IPS-18c (cell line): ENCODE measurements around the gene PCYOX1L.

Source experiments
- H3K4me3 ChIP-seq: 2 replicates; pipeline ENCODE4 v1.7.0; 2013; ENCODE audit warnings: low read depth, mild to moderate bottlenecking, low read length, moderate library complexity; ENCODE audit not compliant: insufficient read depth
- H3K9me3 ChIP-seq: one replicate; pipeline ENCODE4 v1.6.1; 2013; ENCODE audit warnings: mild to moderate bottlenecking, low read length, moderate library complexity; ENCODE audit not compliant: control insufficient read depth, insufficient read depth

Gene PCYOX1L

DNA sequence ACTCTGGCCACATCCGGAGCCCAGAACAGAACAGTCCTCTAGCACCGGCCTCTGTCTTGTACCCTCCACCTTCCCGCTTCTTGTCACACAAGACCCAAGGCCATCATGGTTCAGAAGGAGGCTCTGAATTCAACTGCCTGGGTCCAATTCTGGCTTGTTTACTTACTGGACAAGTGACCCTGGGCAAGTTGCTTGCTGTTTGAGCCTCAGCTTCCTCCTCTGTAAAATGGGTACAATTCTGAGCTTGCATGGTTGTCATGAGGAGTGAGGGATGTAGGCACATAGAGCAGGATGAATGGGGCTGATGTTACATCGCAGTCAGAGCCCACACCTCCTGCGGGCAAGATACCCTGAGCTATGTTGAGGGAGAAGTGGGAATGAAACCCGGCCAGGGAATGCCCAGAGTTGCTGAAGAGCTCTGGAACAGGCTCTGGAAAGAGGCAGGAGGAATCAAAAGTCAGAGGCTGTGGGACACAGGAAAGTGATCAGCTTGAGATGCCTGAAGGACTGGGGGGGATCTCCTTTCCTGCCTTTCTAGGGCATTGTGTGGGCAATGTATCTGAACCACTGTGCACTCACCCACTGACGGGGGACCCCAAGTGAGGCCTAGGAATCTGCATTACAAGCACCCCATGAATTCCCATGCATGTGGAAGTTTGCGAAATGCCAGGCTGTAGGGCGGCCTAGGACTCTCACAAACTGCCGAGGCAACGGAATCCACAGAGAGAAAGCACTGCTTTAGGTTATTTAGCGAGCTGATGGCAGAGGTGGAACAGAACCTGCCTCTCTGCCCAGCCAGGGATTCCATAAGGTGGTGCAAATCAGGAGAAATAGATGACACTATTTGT is 50.6 kb downstream of the PCYOX1L start:
- Histone ChIP-seq H3K9me3 (no peaks in the 10 kb centered on the region), H3K4me3 (no peak overlapping the region)

GRCh38 chr5:149409268-149409948 is 51.6 kb downstream of the PCYOX1L start:
- Histone ChIP-seq H3K4me3 (no peak overlapping the region), H3K9me3 (no peaks in the 10 kb centered on the region)

DNA sequence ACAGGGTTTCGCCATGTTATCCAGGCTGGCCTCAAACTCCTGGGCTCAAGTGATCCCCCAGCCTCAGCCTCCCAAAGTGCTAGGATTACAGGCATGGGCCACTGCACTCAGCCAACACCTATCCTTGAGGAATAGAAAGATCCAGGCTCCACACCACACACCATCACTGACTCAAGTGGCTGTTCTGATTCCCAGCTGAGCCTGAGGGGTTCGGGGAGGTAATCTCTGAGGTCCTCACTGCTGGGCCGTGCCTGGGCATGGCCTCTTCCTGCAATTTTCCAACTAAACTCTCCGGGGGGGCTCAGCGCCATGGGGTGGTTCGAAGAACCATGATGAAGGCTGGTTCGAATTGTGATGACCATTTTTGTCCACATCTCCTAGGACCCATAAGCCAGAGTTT is 52.2 kb downstream of the PCYOX1L start:
- H3K4me3 ChIP-seq, result no peak overlapping the region
- H3K9me3 ChIP-seq, result no peaks in the 10 kb centered on the region

DNA sequence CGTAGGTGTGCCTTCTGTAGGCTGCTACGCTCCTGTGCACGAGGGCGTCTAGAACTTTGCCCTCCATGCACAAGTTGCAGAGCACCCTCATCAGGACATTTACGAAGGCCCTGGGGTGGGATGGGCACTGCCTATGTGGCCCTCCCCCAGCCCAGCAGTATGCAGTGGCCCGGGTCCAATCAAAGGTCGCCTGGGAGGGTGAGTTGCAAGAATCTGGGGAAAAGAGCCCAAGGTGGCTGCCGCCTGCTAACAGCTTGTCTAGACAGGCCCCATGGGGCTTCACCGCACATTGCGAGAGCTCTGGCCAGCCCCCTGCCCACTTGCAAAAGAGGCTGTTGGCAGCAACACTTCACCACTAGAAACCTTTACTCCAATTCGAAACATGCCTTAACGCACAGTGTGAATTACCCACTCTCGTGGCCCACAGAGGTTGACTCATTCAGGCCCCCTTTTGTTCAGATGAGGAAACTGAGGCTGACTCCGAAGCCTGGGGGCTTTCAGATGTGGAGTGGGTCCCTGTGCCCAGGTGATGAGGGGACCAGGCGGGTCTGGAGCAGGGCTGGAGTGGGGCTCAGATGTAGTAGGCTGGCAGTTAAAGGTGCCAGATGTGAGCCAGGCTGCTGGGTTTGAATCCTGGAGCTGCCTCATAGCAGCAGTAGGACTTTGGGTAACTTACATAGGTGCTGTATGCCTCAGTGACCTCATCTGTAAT is 53.0 kb downstream of the PCYOX1L start:
- no peaks in the 10 kb centered on the region for H3K9me3 ChIP-seq
- H3K4me3 ChIP-seq, result no peak overlapping the region

GRCh38 chr5:149411738-149412519 is 54.1 kb downstream of the PCYOX1L start:
- Histone ChIP-seq H3K9me3 (no peaks in the 10 kb centered on the region), H3K4me3 (no peak overlapping the region)

- no peak overlapping the region for H3K4me3 ChIP-seq
- H3K9me3 ChIP-seq, result no peaks in the 10 kb centered on the region
Measured at GRCh38 chr5:149412783-149413476, 55.1 kb downstream of the PCYOX1L start.

DNA sequence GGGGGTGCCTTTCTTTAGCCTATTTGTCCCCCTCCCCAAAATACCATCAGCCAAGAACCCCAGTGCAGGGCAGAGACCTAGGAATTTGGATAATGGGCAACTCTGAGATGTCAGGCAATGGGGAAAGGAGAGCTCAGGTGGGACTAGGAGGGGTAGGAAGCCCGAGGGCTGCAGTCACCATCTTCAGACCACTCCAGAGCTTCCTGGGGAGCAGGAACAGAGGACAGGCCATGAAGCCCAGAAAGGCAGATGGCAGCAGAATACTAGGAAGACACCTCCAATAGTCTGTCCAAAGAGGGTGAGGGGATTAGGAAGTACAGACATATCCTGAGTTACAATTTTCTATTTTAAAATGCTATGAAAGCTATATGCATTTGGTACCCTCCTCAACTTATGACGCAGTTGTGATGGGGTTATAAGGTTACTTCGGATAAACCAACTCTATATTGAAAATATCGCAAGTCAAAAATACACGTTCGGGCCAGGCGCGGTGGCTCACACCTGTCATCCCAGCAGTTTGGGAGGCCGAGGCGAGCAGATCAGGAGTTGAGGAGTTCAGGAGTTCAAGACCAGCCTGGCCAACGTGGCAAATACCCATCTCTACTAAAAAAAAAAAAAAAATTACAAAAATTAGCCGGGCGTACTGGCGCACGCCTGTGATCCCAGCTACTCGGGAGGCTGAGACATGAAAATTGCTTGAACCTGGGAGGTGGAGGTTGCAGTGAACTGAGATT is 55.8 kb downstream of the PCYOX1L start:
- Histone ChIP-seq H3K9me3 (no peaks in the 10 kb centered on the region), H3K4me3 (no peak overlapping the region)

DNA sequence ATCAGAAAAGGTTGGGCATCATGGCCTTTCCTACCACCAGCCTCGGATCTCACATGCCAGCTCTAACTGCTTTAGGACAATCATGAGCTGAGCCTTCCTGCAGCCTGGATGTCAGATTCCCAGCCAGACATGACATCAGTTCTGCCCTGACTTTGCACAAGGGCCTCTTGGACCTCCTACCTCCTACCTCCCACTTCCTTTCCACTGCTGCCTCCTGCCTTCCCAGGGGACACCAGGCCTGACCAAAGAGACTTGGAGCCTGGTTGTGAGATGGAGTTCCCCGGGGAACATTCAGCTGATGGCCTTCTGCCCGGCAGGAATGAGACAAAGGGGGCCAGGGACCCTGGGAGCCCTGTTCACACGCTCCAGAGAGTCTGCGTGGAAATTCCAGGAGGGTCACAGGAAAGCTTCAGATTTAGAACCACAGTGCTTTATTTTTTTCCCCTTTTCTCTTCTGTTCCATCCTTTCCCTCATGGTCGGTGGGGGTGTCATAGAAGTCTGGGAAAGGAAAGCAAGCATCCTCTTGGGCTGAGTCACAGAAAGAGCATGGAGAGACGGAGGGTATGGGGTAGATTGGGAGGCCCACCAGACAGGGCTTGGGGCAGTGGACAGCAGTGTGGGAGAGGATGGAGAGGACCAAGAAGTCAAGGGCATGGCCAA is 56.7 kb downstream of the PCYOX1L start:
- Histone ChIP-seq H3K4me3 (no peak overlapping the region), H3K9me3 (no peaks in the 10 kb centered on the region)

DNA sequence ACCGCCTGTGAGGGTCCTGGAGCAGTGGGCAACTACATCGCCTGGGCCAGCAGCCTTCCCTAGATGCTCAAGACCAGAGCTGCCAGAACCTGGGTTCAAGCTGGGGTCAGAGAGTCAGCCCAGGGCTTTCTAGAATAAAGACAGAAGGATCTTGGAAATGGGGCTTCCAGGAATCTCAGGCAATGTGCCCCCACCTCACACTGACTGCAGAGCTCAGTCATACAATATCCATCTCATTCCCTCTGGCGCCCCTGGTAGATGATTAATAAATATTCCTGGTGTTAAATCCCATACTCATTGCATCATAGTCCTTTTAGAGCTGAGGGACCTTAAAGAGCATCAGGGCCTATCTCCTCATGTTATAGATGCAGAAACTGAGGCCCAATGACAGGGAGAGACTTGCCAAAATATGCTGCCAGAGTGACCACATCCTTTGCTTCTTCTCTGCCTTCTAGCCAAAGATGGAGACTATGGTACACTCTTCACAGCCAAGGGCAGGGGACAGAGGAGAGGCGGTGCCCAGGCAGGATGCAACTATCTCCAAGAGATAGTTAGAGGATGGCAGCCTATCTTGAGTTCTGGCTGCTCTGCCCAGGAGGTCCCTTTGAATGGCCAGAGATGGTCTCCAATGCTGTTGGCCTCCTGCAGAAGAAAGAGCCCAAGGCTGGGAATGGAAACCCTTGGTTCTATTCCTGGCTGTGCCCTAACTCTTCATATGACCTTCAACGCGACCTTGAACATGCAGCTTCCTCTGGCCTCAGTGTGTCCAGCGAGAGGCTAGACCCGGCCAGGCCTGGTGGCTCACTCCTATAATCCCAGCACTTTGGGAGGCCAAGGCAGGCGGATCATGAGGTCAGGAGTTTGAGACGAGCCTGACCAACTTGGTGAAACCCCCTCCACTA is 57.5 kb downstream of the PCYOX1L start:
- no peak overlapping the region for H3K4me3 ChIP-seq
- no peaks in the 10 kb centered on the region for H3K9me3 ChIP-seq

DNA sequence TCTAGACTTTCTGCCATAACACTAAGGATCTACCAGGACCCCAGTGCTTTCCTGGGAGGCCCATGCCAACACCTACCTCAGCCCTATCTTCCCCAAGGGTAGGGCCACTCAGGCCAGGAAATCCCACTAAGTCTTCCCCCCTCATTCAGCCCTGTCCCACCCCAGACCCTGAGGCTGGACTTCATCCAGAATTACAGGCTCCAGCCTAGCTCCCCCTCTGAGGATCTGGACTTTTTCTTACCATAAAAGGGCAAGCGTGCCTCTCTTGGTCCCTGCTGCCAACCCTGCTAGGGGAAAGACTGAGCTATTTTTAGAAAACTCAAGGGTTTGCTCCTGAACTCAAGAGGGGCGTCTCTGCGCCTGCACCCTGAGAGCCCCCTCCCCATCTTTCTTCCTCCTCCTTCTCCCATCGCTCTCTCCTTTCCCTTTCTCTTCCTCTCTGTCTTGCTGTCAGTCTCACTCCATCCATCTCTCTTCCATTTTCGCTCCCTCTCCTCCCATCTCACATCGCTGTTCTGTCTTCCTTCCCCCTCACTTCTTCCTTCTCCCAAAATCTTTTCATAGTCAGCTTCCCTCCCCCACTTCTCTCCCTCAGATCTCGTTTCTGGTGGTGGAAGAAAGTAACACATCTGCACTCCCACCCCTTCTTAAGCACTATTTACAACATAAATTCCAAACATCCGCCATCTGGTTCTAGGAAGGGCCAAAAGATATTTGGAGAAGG is 59.3 kb downstream of the PCYOX1L start:
- H3K4me3 ChIP-seq, result no peak overlapping the region

GRCh38 chr5:149417711-149418368 is 60.0 kb downstream of the PCYOX1L start:
- H3K9me3 ChIP-seq, result no peaks in the 10 kb centered on the region

More for the DNA sequence above, 59.3 kb downstream of the PCYOX1L start:
- no peaks in the 10 kb centered on the region for H3K9me3 ChIP-seq

DNA sequence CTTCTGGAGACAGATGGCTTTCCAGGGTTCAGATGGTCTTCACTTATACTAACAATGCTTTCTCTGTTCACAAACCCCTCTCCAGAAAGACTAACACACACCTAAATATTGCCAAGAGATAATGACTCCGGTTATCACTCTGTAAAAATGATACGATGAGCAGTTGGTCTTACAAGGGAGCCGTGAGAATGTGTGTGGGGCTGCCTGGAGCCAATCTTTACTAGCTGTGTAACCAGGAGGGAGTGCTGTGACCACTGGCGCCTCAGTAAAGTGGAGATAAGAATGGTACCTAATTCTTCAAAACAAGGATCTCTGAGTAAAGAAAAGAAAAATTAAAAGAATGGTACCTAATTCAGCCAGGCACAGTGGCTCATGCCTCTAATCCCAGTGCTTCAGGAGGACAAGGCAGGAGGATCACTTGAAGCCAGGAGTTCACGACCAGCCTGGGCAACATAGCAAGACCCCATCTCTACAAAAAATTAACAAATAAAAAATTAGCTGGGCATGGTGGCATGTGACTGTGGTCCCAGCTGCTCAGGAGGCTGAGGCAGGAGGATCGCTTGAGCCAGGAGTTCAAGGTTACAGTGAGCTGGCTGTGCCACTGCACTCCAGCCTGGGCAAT is 61.2 kb downstream of the PCYOX1L start:
- Histone ChIP-seq H3K4me3 (no peak overlapping the region), H3K9me3 (no peaks in the 10 kb centered on the region)

More at GRCh38 chr5:149417711-149418368, 60.0 kb downstream of the PCYOX1L start:
- H3K4me3 ChIP-seq, result no peak overlapping the region
